SW 1271 (cell line): Measurements from ENCODE around the gene NXPH1.

ENCODE experiments used
- DNase-seq, 2 experiments: peaks; one replicate each; lab custom pipeline; 2025; lab: John Stamatoyannopoulos, UW

Gene NXPH1

GRCh38 chr7:8597565-8597964, 164.2 kb downstream of the NXPH1 start:
- DNase-seq = no peak

- no peak for DNase-seq
Measured at GRCh38 chr7:8601121-8601520, 167.7 kb downstream of the NXPH1 start.

GRCh38 chr7:8605221-8605620, 171.8 kb downstream of the NXPH1 start:
- DNase-seq = no peak

GRCh38 chr7:8612584-8612983, 179.2 kb downstream of the NXPH1 start:
- DNase-seq = no peak

GRCh38 chr7:8613191-8613590, 179.8 kb downstream of the NXPH1 start:
- no peak for DNase-seq

- no peak for DNase-seq
Measured at GRCh38 chr7:8615019-8615418, 181.6 kb downstream of the NXPH1 start.

- DNase-seq = no peak
Measured at GRCh38 chr7:8618441-8619070, 185.1 kb downstream of the NXPH1 start.

GRCh38 chr7:8620169-8620568, 186.8 kb downstream of the NXPH1 start:
- DNase-seq = no peak

GRCh38 chr7:8625612-8626011, 192.2 kb downstream of the NXPH1 start:
- no peak for DNase-seq

GRCh38 chr7:8627325-8627724, 193.9 kb downstream of the NXPH1 start:
- DNase-seq = no peak

- DNase-seq = no peak
Measured at GRCh38 chr7:8628656-8629055, 195.2 kb downstream of the NXPH1 start.

GRCh38 chr7:8629504-8629903, 196.1 kb downstream of the NXPH1 start:
- no peak for DNase-seq

- no peak for DNase-seq
Measured at GRCh38 chr7:8637322-8637721, 203.9 kb downstream of the NXPH1 start.

GRCh38 chr7:8638076-8638475, 204.7 kb downstream of the NXPH1 start:
- DNase-seq = no peak

GRCh38 chr7:8639668-8640067, 206.3 kb downstream of the NXPH1 start:
- DNase-seq = no peak

- no peak for DNase-seq
Measured at GRCh38 chr7:8640671-8641070, 207.3 kb downstream of the NXPH1 start.

GRCh38 chr7:8668627-8669500, 235.5 kb downstream of the NXPH1 start:
- no peak for DNase-seq

- DNase-seq = no peak
Measured at GRCh38 chr7:8669501-8669851, 236.1 kb downstream of the NXPH1 start.

GRCh38 chr7:8684426-8684825, 251.0 kb downstream of the NXPH1 start:
- DNase-seq = no peak

GRCh38 chr7:8699875-8700624, 266.6 kb downstream of the NXPH1 start:
- no peak for DNase-seq

- no peak for DNase-seq
Measured at GRCh38 chr7:8702807-8703206, 269.4 kb downstream of the NXPH1 start.

- DNase-seq = no peak
Measured at GRCh38 chr7:8710124-8710523, 276.7 kb downstream of the NXPH1 start.

- no peak for DNase-seq
Measured at GRCh38 chr7:8714791-8715190, 281.4 kb downstream of the NXPH1 start.
